Urinary bladder (tissue), 4 donors: ENCODE data around the gene ABCC11. TPM values are rescaled to one million over a fixed set of nuclear protein-coding genes. Genes with fewer than 3 reads are reported as not detected.
"Not testable (repeated sequence)": the region's sequence is repeated elsewhere in the genome, so short reads cannot be mapped to it uniquely, and the experiment has no call there.

Source experiments
- DNase-seq: peaks from one replicate; pipeline ENCODE4 v3.0.0-alpha.2; 2015; ENCODE audit errors: extremely low spot score
- H3K27ac ChIP-seq: one replicate; pipeline ENCODE4 v1.5.1; 2013; ENCODE audit warnings: low read depth, mild to moderate bottlenecking, moderate library complexity
- H3K36me3 ChIP-seq: one replicate; pipeline ENCODE4 v1.6.1; 2013; ENCODE audit warnings: mild to moderate bottlenecking, moderate library complexity; ENCODE audit not compliant: insufficient read depth
- H3K4me1 ChIP-seq: one replicate; pipeline ENCODE4 v1.6.1; 2013; ENCODE audit warnings: mild to moderate bottlenecking, moderate library complexity; ENCODE audit not compliant: insufficient read depth
- H3K4me3 ChIP-seq: one replicate; pipeline ENCODE4 v1.5.1; 2013; ENCODE audit warnings: low read depth, low read length
- WGBS: extraction: QIAGEN DNeasy Blood & Tissue Kit; methylation state at CpG from one replicate; pipeline ENCODE4 v1.1.7; 2013; 5-methylcytosine and 5-hydroxymethylcytosine counted together
- polyA plus RNA-seq: library from polyadenylated mRNA; stranded (reverse); fragments of 200-250 nt; gene quantifications from one replicate; pipeline ENCODE4 v1.2.3, GENCODE V29; 2013
- total RNA-seq: library from RNA; depleted of rRNA; stranded (reverse); fragments of >200 nt; gene quantifications from one replicate; pipeline ENCODE4 v1.2.3, GENCODE V29; 2014
- donor health status: healthy with polysubstance abuse.
- donor health status: healthy.

The ABCC11 gene
- total and polyA plus RNA-seq, 2 donors = 0.11 to 0.18 TPM

- Histone ChIP-seq H3K4me1 (no peaks in the 10 kb centered on the region), H3K4me3 (no peak overlapping the region), H3K27ac (no peak overlapping the region), H3K36me3 (no peaks in the 10 kb centered on the region)
- DNase-seq = no peak
- 86% methylated on average over 20 of the region's 20 CpGs for WGBS
Observed at GRCh38 chr16:48176635-48177408, 70.5 kb downstream of the ABCC11 start.

- no peak for DNase-seq
- no peaks in the 10 kb centered on the region for H3K36me3 ChIP-seq
- no peak overlapping the region for H3K27ac ChIP-seq
- no peaks in the 10 kb centered on the region for H3K4me1 ChIP-seq
- 49% methylated on average over 1 of the region's 1 CpG for WGBS
- H3K4me3 ChIP-seq = no peak overlapping the region
Observed at GRCh38 chr16:48173889-48174288, 73.5 kb downstream of the ABCC11 start.

GRCh38 chr16:48172682-48173081, 74.7 kb downstream of the ABCC11 start:
- Histone ChIP-seq H3K27ac (no peak overlapping the region), H3K4me1 (no peaks in the 10 kb centered on the region), H3K4me3 (no peak overlapping the region), H3K36me3 (no peaks in the 10 kb centered on the region)
- DNase-seq = no peak
- WGBS = 66% methylated on average over 1 of the region's 1 CpG

GRCh38 chr16:48169896-48170295, 77.4 kb downstream of the ABCC11 start:
- 84% methylated on average over 8 of the region's 8 CpGs for WGBS
- no peak for DNase-seq
- H3K36me3 ChIP-seq = no peaks in the 10 kb centered on the region

DNA sequence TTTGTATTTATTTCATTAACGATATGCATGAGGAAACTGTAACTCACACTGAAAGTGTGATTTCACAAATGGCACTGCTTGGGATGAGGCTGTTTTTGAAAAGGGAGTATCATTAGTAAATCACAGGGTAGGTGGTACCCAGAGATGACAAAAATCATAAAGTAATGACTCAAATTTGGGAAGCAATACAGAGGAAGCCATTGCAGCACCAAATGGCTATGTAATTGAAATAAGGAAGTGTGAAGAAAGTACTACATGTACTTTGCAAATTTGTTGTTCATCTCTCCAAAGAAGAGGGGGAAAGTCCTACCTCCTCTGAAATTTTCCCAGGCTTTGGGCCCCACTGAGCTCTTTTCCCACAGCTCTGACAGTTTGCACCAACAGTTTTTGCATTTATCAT, 79.3 kb downstream of the ABCC11 start:
- H3K4me3 ChIP-seq = no peak overlapping the region
- WGBS = 80% methylated on average over 1 of the region's 1 CpG
- H3K27ac ChIP-seq = no peak overlapping the region
- DNase-seq = no peak
- no peaks in the 10 kb centered on the region for H3K36me3 ChIP-seq
- H3K4me1 ChIP-seq = no peaks in the 10 kb centered on the region

More at GRCh38 chr16:48169896-48170295, 77.4 kb downstream of the ABCC11 start:
- Histone ChIP-seq H3K27ac (no peak overlapping the region), H3K4me1 (no peaks in the 10 kb centered on the region), H3K4me3 (no peak overlapping the region)

GRCh38 chr16:48166617-48167016, 80.7 kb downstream of the ABCC11 start:
- WGBS = 93% methylated on average over 5 of the region's 5 CpGs
- H3K36me3 ChIP-seq, H3K4me1 ChIP-seq, DNase-seq, H3K4me3 ChIP-seq, H3K27ac ChIP-seq: not testable (repeated sequence)

DNA sequence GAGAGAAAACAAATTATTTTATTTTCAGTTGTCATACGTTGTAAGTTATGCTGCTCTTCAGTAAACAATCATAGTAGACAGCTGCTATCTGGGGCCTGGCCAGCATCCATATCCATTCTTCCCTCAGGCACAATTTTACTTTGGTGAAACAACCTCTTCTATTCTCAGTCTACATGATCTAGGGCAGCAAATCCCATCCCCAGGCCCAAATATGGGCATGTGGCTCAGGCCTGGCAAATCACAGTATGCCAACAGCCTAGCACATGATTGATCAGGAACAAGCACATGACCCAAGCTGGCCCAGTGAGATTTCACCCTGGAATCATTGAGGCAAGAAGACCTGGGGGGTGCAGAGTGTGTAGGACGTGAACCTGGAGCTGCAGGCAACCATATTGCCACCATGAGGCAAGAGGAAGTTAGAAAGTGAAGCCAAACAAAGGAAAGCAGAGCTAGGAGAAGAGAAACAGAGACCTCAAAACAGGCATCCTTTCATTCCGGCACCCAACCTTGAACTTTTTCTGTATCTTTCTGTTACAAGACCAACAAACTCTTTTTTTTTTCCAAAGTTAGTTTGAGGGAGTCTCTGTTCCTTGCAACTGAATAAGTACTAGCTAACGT, 81.3 kb downstream of the ABCC11 start:
- Histone ChIP-seq H3K36me3 (no peaks in the 10 kb centered on the region), H3K4me3 (no peak overlapping the region), H3K27ac (no peak overlapping the region), H3K4me1 (no peaks in the 10 kb centered on the region)
- WGBS = 78% methylated on average over 4 of the region's 4 CpGs
- no peak for DNase-seq

GRCh38 chr16:48164907-48165715, 82.2 kb downstream of the ABCC11 start:
- Histone ChIP-seq H3K36me3 (no peaks in the 10 kb centered on the region), H3K4me3 (no peak overlapping the region), H3K27ac (no peak overlapping the region), H3K4me1 (no peaks in the 10 kb centered on the region)
- DNase-seq = no peak
- WGBS = 28% methylated on average over 16 of the region's 16 CpGs

GRCh38 chr16:48162839-48163410, 84.4 kb downstream of the ABCC11 start:
- H3K4me1 ChIP-seq = no peaks in the 10 kb centered on the region
- WGBS = 78% methylated on average over 9 of the region's 9 CpGs

GRCh38 chr16:48161906-48162305, 85.4 kb downstream of the ABCC11 start:
- H3K27ac ChIP-seq = no peak overlapping the region
- 64% methylated on average over 4 of the region's 4 CpGs for WGBS
- H3K4me3 ChIP-seq = no peak overlapping the region
- no peak for DNase-seq
- no peaks in the 10 kb centered on the region for H3K36me3 ChIP-seq
- H3K4me1 ChIP-seq = no peaks in the 10 kb centered on the region

More at GRCh38 chr16:48162839-48163410, 84.4 kb downstream of the ABCC11 start:
- H3K36me3 ChIP-seq = no peaks in the 10 kb centered on the region
- DNase-seq = no peak
- H3K4me3 ChIP-seq = no peak overlapping the region
- no peak overlapping the region for H3K27ac ChIP-seq

- no peak for DNase-seq
- Histone ChIP-seq H3K36me3 (no peaks in the 10 kb centered on the region), H3K4me3 (no peak overlapping the region), H3K4me1 (no peaks in the 10 kb centered on the region), H3K27ac (no peak overlapping the region)
- 69% methylated on average over 6 of the region's 6 CpGs for WGBS
Observed at GRCh38 chr16:48160575-48160974, 86.8 kb downstream of the ABCC11 start.

- Histone ChIP-seq H3K4me1 (no peaks in the 10 kb centered on the region), H3K27ac (no peak overlapping the region), H3K36me3 (no peaks in the 10 kb centered on the region), H3K4me3 (no peak overlapping the region)
- DNase-seq = no peak
- 58% methylated on average over 4 of the region's 4 CpGs for WGBS
Observed at GRCh38 chr16:48158296-48158695, 89.0 kb downstream of the ABCC11 start.

- DNase-seq = no peak
- 85% methylated on average over 4 of the region's 4 CpGs for WGBS
- Histone ChIP-seq H3K27ac (no peak overlapping the region), H3K4me3 (no peak overlapping the region), H3K36me3 (no peaks in the 10 kb centered on the region), H3K4me1 (no peaks in the 10 kb centered on the region)
Observed at GRCh38 chr16:48157794-48158193, 89.5 kb downstream of the ABCC11 start.
